Measurements from ENCODE around the gene FGFR3. TPM values are rescaled to one million over a fixed set of nuclear protein-coding genes. Genes with fewer than 3 reads are reported as not detected.
"Not testable (repeated sequence)": the region's sequence is repeated elsewhere in the genome, so short reads cannot be mapped to it uniquely, and the experiment has no call there.

The FGFR3 gene
- total RNA-seq, 1 experiment from 2014 or later, result 73.4 TPM

DNA sequence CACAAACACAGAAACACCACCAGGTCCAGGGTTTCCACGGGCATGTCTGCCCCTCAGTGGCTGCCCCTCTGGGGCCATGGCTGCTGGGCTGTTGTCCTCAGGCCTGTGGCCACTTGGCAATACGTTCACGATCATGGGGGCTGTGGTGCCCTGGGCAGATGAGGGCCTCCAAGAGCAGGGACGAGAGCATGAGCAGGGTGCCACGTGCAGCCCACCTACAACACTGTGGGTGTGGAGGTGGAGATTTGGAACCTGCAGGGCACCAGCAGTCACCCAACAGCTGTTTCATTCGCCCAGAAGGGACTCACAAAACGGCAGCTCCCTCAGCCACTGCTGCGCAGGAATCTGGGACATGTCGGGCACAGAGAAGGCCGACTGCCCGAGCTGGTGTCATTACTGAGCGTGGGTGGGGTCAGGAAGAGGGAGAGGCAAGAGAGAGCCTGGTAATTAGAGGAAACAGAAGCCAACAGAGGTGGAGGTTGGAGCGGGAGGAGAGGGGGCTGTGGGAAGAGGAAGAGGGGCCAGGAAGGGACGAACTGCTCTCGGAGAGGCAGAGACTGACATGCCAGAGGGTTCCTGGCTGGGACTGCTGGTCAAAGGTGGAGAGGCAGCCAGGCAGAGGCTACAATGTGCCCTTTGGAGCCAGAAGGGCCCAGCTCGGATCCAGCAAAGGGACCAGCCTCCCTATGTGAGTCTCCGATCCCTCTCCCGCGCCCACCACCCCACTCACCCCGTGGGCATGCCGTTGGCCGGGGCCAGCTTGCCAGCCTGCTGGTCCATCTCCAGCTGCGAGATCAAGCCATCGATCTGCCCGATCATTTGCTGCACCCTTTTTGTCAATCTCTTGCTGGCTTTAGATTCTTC lies 23.1 kb downstream of the FGFR3 start:
- no peak for DNase-seq (ENCODE audit: low spot score)

DNA sequence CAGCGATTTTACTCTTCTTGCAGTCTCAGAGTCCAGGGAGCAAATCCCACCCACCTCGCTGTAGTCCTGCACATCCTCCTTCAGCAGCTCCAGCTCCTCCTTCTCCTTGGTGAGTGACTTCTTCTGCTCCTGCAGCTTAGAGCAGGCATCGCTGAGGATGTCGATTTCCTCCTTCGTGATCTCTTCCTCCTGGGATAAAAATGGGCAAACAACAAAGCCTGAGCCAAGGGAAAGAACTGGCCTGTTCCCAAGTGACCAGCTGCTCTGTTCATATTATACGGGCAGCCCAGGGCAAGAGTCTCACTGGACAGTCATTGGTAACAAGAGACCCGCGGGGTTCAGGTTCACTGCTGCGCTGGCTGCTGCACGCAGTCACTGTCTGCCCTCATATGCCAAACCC lies 26.2 kb downstream of the FGFR3 start:
- no peak for DNase-seq (ENCODE audit: low spot score)

DNA sequence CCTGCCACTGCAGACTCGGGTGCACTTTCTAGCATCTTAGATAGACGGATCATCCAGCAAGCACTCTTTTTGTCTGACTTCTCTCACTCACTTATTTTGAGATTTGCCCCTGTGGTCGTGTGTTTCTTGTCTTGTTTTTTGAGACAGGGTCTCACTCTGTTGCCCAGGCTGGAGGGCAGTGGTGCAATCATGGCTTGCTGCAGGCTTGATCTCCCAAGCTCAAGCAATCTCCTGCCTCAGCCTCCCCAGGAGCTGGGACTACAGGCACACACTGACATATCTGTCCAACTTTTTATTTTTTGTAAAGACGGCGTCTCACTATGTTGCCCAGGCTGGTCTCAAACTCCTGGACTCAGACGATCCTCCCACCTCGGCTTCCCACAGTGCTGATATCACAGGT lies 26.7 kb downstream of the FGFR3 start:
- no peak for DNase-seq (ENCODE audit: low spot score)

- no peak for DNase-seq (ENCODE audit: low spot score)
Measured at GRCh38 chr4:1821679-1822567, 28.8 kb downstream of the FGFR3 start.

- DNase-seq (ENCODE audit: low spot score), result no peak
Measured at GRCh38 chr4:1822568-1823544, 29.8 kb downstream of the FGFR3 start.

- no peak for DNase-seq (ENCODE audit: low spot score)
Measured at GRCh38 chr4:1823545-1823932, 30.4 kb downstream of the FGFR3 start.

- no peak for DNase-seq (ENCODE audit: low spot score)
Measured at GRCh38 chr4:1824746-1825145, 31.7 kb downstream of the FGFR3 start.

DNA sequence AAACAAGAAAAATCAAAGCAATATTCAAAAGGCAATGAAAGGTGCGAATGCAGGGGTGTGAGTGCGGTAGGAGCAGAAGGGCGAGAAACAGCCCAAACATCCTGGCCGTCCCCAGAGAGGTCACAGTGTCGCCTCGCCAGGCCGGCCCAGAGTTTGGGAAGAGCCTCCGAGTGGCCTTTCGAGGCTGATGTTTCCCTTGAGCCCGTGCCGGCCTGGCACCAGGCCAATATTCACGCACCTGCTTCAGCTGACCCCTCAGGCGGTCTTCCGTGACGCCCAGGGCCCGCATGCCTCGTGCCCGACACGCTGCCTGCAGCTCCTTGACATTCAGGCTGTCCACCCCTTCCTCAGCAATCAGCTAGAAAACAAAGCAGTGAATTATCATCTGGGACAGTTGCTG lies 32.2 kb downstream of the FGFR3 start:
- no peak for DNase-seq (ENCODE audit: low spot score)

DNA sequence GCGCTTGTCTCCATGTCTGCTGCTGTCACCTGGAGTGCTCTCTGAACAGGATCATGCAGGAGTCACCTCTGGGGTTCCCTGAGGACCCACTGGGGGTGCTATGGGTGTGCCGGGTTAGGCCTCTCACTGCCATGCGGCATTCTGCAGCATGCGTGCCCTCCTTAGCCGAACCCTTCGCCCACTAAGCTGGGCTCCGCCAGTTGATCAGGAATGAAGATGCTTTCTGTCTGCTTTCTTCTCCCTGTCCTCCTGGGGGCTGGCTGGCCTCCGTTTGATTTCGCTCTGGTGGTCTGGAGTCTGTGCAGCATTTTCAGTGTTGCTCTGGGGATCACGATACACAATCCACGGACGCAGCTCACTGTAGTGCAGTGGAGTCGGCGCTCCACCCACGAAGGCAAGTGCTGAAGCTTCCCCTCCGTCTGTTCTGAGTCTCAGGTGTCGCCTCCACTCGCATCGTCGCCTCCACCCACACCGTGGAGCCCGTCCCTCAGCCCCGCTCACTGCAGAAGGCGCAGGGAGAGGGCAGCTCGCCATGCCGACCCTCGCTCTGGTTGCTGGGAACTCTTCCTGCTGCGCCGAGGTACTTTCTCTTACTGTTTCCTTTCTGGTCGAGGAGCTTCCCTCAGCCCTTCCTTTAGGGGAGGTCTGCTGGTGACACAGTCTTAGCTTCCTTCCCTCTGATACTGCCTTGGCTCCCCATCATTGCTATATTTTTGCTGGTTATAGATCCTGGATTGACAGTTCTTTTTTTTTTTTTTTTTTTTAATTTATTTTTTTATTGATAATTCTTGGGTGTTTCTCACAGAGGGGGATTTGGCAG lies 33.6 kb downstream of the FGFR3 start:
- DNase-seq (ENCODE audit: low spot score), result no peak

GRCh38 chr4:1830234-1830633 lies 37.1 kb downstream of the FGFR3 start:
- DNase-seq (ENCODE audit: low spot score), result no peak

DNA sequence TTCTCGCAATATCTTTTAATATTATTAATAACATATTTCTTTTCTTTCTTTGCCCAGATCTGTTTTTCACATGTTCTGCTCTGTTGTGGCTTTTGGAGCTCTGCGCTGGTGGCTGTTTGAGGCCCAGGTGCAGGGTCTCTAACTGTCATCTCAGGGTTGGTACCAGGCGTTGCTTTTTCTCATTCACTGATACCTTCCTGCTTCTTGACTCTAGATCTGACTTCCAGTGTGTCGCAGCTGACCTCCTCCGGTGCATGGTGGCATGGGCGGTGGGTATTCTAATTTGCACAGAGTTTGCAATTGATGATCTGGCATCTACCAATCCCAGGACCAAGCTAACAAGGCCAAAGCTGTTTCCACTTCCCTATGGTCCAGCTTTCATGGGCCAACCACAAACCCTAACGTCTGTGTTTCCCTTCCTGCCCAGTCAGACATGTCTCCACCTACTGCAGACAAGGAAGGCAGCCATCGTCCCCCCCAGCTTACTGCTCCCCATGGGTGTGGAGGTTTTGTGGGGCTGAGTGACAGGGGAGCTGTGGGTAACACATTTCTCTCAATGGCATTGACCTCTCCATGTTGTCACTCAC lies 37.6 kb downstream of the FGFR3 start:
- no peak for DNase-seq (ENCODE audit: low spot score)

- DNase-seq (ENCODE audit: low spot score), result no peak
Measured at GRCh38 chr4:1831331-1831730, 38.2 kb downstream of the FGFR3 start.

- DNase-seq (ENCODE audit: low spot score), result no peak
Measured at GRCh38 chr4:1832690-1833089, 39.6 kb downstream of the FGFR3 start.

GRCh38 chr4:1833307-1834046 lies 40.4 kb downstream of the FGFR3 start:
- no peak for DNase-seq (ENCODE audit: low spot score)

DNA sequence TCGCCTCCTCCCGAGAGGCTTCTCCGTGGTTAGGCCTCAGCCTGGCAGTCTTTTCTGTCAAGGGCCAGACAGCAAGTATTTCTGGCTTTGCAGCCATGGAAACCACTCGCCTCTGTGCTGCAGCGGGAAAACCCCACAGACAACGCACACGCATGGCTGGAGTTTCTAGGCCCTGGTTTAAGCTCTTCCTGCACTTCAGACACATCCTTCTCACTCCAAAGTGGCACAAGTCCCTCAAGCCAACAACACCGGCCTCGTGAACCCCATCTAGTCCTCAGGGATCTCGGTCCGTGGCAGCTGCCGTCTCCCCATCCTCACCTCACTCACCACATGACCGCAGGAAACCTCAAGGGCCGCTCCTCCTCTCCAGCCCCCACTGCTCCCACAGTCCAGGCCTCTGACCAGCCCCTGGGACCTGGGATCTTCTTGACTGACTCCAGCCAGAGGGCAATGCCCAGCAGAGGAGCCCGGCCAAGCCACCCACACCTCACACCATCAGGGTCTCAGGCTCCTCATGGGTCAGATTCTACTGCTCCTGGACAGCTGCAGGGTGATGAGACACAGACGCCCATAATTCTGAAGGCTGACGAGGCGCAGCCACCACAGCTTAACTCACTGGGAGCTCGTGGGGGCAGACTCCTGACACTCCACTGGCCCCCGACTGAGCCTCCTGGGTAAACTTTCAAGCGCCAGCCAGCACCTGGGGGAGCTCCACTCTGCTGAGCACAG lies 41.1 kb downstream of the FGFR3 start:
- DNase-seq (ENCODE audit: low spot score), result no peak

- not testable (repeated sequence) for DNase-seq (ENCODE audit: low spot score)
Measured at GRCh38 chr4:1835836-1836235, 42.7 kb downstream of the FGFR3 start.

GRCh38 chr4:1836650-1837049 lies 43.6 kb downstream of the FGFR3 start:
- no peak for DNase-seq (ENCODE audit: low spot score)

- DNase-seq (ENCODE audit: low spot score), result no peak
Measured at GRCh38 chr4:1837069-1837468, 44.0 kb downstream of the FGFR3 start.

- DNase-seq (ENCODE audit: low spot score), result no peak
Measured at GRCh38 chr4:1839282-1839681, 46.2 kb downstream of the FGFR3 start.

Data from HT-29 (cell line).